ENCODE data around the gene KLK14. TPM values are rescaled to one million over a fixed set of nuclear protein-coding genes. Genes with fewer than 3 reads are reported as not detected.

KLK14 gene
- total RNA-seq, 2 donors from 2014 or later, result 4.2 to 5.3 TPM

- no peaks in the 10 kb centered on the region for H3K9me3 ChIP-seq
- no peak overlapping the region for H3K4me3 ChIP-seq
- intact Hi-C loops (cut with DNase I), result no loop called here
- no peaks in the 10 kb centered on the region for H3K27me3 ChIP-seq (replicated peaks; ENCODE audit: insufficient read depth)
- peak overlapping the region; percentile 62 to 64 for H3K27ac ChIP-seq
- no peaks in the 10 kb centered on the region for H3K36me3 ChIP-seq
- no peak for DNase-seq (ENCODE audit: low spot score)
- TF ChIP-seq POLR2A (IDR thresholded peaks at IDR 0.05) (no peak), POLR2AphosphoS5 (IDR thresholded peaks at IDR 0.05) (peak; percentile 36), CTCF (IDR thresholded peaks at IDR 0.05) (no peak)
- peaks cover 7% of the 10 kb centered on the region for H3K4me1 ChIP-seq (replicated peaks)
- WGBS, result 29% methylated on average over 16 of the region's 16 CpGs
Measured at GRCh38 chr19:51091895-51092873, 9.5 kb upstream of the KLK14 start.

- TF ChIP-seq CTCF (IDR thresholded peaks at IDR 0.05), result no peak
- TF ChIP-seq POLR2A (IDR thresholded peaks at IDR 0.05), result no peak
- no peak for TF ChIP-seq POLR2AphosphoS5 (IDR thresholded peaks at IDR 0.05)
- peaks cover 7% of the 10 kb centered on the region for H3K4me1 ChIP-seq (replicated peaks)
- H3K4me3 ChIP-seq, result no peak overlapping the region
- no peak for DNase-seq (ENCODE audit: low spot score)
- H3K36me3 ChIP-seq, result no peaks in the 10 kb centered on the region
- H3K27ac ChIP-seq, result no peak overlapping the region
- H3K9me3 ChIP-seq, result no peaks in the 10 kb centered on the region
- WGBS, result 81% methylated on average over 10 of the region's 10 CpGs
- no peaks in the 10 kb centered on the region for H3K27me3 ChIP-seq (replicated peaks; ENCODE audit: insufficient read depth)
- intact Hi-C loops (cut with DNase I), result no loop called here
Measured at GRCh38 chr19:51091126-51091525, 8.4 kb upstream of the KLK14 start.

GRCh38 chr19:51090471-51090870 lies 7.8 kb upstream of the KLK14 start:
- peaks cover 7% of the 10 kb centered on the region for H3K4me1 ChIP-seq (replicated peaks)
- intact Hi-C loops (cut with DNase I), result no loop called here
- H3K27me3 ChIP-seq (replicated peaks; ENCODE audit: insufficient read depth), result no peaks in the 10 kb centered on the region
- H3K27ac ChIP-seq, result no peak overlapping the region
- H3K36me3 ChIP-seq, result no peaks in the 10 kb centered on the region
- 57% methylated on average over 8 of the region's 8 CpGs for WGBS
- DNase-seq (ENCODE audit: low spot score), result no peak
- H3K9me3 ChIP-seq, result no peaks in the 10 kb centered on the region
- no peak for TF ChIP-seq CTCF (IDR thresholded peaks at IDR 0.05)
- no peak for TF ChIP-seq POLR2A (IDR thresholded peaks at IDR 0.05)
- no peak for TF ChIP-seq POLR2AphosphoS5 (IDR thresholded peaks at IDR 0.05)
- H3K4me3 ChIP-seq, result no peak overlapping the region

- H3K36me3 ChIP-seq, result no peaks in the 10 kb centered on the region
- TF ChIP-seq POLR2A (IDR thresholded peaks at IDR 0.05) (no peak), POLR2AphosphoS5 (IDR thresholded peaks at IDR 0.05) (no peak), CTCF (IDR thresholded peaks at IDR 0.05) (no peak)
- H3K27me3 ChIP-seq (replicated peaks; ENCODE audit: insufficient read depth), result no peaks in the 10 kb centered on the region
- WGBS, result 89% methylated on average over 17 of the region's 17 CpGs
- H3K9me3 ChIP-seq, result no peaks in the 10 kb centered on the region
- peaks cover 7% of the 10 kb centered on the region for H3K4me1 ChIP-seq (replicated peaks)
- intact Hi-C loops (cut with DNase I), result no loop called here
- H3K4me3 ChIP-seq, result no peak overlapping the region
- DNase-seq (ENCODE audit: low spot score), result no peak
- H3K27ac ChIP-seq, result no peak overlapping the region
Measured at GRCh38 chr19:51089786-51090185, 7.1 kb upstream of the KLK14 start.
